ENCODE results near the gene TMED10.

The TMED10 gene

DNA sequence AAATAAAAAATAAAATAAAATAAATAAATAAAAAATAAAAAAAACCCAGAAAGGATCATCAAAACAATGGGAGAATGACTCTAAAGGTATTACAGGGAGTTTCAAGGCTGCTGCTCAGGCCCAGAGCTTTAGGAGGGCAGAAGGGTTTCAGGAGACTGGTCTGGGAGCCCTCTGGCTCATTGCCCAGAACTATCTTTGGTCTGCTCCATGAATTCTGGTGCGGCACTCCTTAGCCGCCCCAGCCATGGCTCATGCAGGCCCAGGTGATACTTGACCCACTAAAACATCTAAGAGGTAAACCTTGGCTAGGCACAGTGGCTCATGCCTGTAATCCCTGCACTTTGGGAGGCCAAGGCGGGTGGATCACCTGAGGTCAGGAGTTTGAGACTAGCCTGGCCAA lies 14.7 kb upstream of the TMED10 start (continued):
- TF ChIP-seq, protein P1, sequence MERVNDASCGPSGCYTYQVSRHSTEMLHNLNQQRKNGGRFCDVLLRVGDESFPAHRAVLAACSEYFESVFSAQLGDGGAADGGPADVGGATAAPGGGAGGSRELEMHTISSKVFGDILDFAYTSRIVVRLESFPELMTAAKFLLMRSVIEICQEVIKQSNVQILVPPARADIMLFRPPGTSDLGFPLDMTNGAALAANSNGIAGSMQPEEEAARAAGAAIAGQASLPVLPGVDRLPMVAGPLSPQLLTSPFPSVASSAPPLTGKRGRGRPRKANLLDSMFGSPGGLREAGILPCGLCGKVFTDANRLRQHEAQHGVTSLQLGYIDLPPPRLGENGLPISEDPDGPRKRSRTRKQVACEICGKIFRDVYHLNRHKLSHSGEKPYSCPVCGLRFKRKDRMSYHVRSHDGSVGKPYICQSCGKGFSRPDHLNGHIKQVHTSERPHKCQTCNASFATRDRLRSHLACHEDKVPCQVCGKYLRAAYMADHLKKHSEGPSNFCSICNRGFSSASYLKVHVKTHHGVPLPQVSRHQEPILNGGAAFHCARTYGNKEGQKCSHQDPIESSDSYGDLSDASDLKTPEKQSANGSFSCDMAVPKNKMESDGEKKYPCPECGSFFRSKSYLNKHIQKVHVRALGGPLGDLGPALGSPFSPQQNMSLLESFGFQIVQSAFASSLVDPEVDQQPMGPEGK (tag by site-specific recombination; IDR thresholded peaks at IDR 0.05): no peak
- TF ChIP-seq ZNF677 (tag by site-specific recombination; IDR thresholded peaks at IDR 0.05) (no peak), ZNF112 (tag by site-specific recombination; IDR thresholded peaks at IDR 0.05) (no peak), ZNF23 (tag by site-specific recombination; IDR thresholded peaks at IDR 0.05; ENCODE audit: borderline replicate concordance) (no peak), ZNF792 (tag by site-specific recombination; IDR thresholded peaks at IDR 0.05) (no peak), SCRT1 (tag by site-specific recombination; IDR thresholded peaks at IDR 0.05; ENCODE audit: borderline replicate concordance) (no peak), ZNF19 (tag by site-specific recombination; IDR thresholded peaks at IDR 0.05; ENCODE audit: low read depth) (no peak)

DNA sequence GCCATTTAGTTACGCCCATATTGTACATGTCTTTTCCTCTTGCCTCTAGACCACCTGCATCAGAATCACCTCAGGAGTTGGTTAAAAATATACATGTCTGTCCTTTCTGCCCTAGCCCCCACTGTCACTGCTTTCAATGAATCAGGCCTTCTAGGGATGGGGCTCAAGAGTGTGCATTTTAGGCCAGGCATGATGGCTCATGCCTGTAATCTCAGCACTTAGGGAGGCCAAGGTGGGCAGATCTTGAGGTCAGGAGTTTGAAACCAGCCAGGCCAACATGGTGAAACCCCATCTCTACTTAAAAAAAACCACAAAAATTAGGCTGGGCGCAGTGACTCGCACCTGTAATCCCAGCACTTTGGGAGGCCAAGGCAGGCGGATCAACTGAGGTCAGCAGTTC lies 13.6 kb upstream of the TMED10 start:
- H3K4me1 ChIP-seq (ENCODE audit: control insufficient read depth, insufficient read depth, low read length): no peaks in the 10 kb centered on the region
- H3K27ac ChIP-seq (ENCODE audit: extremely low read depth, low read depth, low read length): no peak overlapping the region
- no peaks in the 10 kb centered on the region for H3K36me3 ChIP-seq (ENCODE audit: control insufficient read depth in 2 of 2, insufficient read depth in 1 of 2, low read length in 2 of 2)
- CTCF ChIA-PET: no interaction called here
- H3K4me3 ChIP-seq (ENCODE audit: low read depth, low read length): no peak overlapping the region
- POLR2A ChIA-PET: no interaction called here
- H3K9me3 ChIP-seq (ENCODE audit: control insufficient read depth, insufficient read depth, low read depth, low read length): no peaks in the 10 kb centered on the region
- TF ChIP-seq ZNF169 (tag by site-specific recombination; IDR thresholded peaks at IDR 0.05): no peak
- no peak for TF ChIP-seq ZNF707 (tag by site-specific recombination; IDR thresholded peaks at IDR 0.05)
- TF ChIP-seq, protein P2, sequence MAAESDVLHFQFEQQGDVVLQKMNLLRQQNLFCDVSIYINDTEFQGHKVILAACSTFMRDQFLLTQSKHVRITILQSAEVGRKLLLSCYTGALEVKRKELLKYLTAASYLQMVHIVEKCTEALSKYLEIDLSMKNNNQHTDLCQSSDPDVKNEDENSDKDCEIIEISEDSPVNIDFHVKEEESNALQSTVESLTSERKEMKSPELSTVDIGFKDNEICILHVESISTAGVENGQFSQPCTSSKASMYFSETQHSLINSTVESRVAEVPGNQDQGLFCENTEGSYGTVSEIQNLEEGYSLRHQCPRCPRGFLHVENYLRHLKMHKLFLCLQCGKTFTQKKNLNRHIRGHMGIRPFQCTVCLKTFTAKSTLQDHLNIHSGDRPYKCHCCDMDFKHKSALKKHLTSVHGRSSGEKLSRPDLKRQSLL (tag by site-specific recombination; IDR thresholded peaks at IDR 0.05): no peak
- no peak for TF ChIP-seq ZNF174 (tag by site-specific recombination; IDR thresholded peaks at IDR 0.05)
- no peak for TF ChIP-seq TCF7L2 (IDR thresholded peaks at IDR 0.05; ENCODE audit: borderline replicate concordance, low read depth, low read length)
- TF ChIP-seq, protein P3, sequence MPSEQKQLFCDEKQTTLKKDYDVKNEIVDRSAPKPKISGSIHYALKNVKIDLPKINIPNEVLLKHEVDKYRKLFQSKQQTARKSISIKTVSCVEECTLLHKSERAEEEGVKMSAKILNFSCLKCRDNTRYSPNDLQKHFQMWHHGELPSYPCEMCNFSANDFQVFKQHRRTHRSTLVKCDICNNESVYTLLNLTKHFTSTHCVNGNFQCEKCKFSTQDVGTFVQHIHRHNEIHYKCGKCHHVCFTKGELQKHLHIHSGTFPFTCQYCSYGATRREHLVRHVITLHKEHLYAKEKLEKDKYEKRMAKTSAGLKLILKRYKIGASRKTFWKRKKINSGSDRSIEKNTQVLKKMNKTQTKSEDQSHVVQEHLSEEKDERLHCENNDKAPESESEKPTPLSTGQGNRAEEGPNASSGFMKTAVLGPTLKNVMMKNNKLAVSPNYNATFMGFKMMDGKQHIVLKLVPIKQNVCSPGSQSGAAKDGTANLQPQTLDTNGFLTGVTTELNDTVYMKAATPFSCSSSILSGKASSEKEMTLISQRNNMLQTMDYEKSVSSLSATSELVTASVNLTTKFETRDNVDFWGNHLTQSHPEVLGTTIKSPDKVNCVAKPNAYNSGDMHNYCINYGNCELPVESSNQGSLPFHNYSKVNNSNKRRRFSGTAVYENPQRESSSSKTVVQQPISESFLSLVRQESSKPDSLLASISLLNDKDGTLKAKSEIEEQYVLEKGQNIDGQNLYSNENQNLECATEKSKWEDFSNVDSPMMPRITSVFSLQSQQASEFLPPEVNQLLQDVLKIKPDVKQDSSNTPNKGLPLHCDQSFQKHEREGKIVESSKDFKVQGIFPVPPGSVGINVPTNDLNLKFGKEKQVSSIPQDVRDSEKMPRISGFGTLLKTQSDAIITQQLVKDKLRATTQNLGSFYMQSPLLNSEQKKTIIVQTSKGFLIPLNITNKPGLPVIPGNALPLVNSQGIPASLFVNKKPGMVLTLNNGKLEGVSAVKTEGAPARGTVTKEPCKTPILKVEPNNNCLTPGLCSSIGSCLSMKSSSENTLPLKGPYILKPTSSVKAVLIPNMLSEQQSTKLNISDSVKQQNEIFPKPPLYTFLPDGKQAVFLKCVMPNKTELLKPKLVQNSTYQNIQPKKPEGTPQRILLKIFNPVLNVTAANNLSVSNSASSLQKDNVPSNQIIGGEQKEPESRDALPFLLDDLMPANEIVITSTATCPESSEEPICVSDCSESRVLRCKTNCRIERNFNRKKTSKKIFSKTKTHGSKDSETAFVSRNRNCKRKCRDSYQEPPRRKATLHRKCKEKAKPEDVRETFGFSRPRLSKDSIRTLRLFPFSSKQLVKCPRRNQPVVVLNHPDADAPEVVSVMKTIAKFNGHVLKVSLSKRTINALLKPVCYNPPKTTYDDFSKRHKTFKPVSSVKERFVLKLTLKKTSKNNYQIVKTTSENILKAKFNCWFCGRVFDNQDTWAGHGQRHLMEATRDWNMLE (tag by site-specific recombination; conservative IDR thresholded peaks at IDR 0.05; ENCODE audit: low read depth): no peak
- TF ChIP-seq ZNF558 (tag by site-specific recombination; IDR thresholded peaks at IDR 0.05): no peak
- TF ChIP-seq, protein P4, sequence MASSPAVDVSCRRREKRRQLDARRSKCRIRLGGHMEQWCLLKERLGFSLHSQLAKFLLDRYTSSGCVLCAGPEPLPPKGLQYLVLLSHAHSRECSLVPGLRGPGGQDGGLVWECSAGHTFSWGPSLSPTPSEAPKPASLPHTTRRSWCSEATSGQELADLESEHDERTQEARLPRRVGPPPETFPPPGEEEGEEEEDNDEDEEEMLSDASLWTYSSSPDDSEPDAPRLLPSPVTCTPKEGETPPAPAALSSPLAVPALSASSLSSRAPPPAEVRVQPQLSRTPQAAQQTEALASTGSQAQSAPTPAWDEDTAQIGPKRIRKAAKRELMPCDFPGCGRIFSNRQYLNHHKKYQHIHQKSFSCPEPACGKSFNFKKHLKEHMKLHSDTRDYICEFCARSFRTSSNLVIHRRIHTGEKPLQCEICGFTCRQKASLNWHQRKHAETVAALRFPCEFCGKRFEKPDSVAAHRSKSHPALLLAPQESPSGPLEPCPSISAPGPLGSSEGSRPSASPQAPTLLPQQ (tag by site-specific recombination; IDR thresholded peaks at IDR 0.05): no peak
- no peak for TF ChIP-seq ZNF19 (tag by site-specific recombination; IDR thresholded peaks at IDR 0.05; ENCODE audit: low read depth)
- no peak for TF ChIP-seq ZSCAN30 (tag by site-specific recombination; IDR thresholded peaks at IDR 0.05)
- TF ChIP-seq KLF1 (tag by site-specific recombination; IDR thresholded peaks at IDR 0.05): no peak
- no peak for TF ChIP-seq GLIS2 (tag by site-specific recombination; IDR thresholded peaks at IDR 0.05)
- no peak for TF ChIP-seq ZNF112 (tag by site-specific recombination; IDR thresholded peaks at IDR 0.05)
